Progenitor cell of endocrine pancreas (in vitro differentiated cells): Measurements from ENCODE around the gene HK2. TPM values are rescaled to one million over a fixed set of nuclear protein-coding genes. Genes with fewer than 3 reads are reported as not detected.

Experiments
- DNase-seq: peaks from one replicate; pipeline ENCODE4 v3.0.0; 2021; ENCODE audit warnings: low spot score; ENCODE audit not compliant: unreplicated experiment
- H3K27ac Mint-ChIP-seq: 2 replicates; pipeline ENCODE4 v1.8.0; 2021; ENCODE audit warnings: mild to moderate bottlenecking, moderate library complexity, mixed read lengths
- H3K27me3 Mint-ChIP-seq: 2 replicates; pipeline ENCODE4 v1.8.0; 2021; ENCODE audit warnings: mixed read lengths
- H3K36me3 Mint-ChIP-seq: 2 replicates; pipeline ENCODE4 v1.8.0; 2022; ENCODE audit warnings: mixed read lengths; ENCODE audit not compliant: insufficient read depth
- H3K4me1 Mint-ChIP-seq: 2 replicates; pipeline ENCODE4 v1.8.0; 2021; ENCODE audit warnings: low read depth, mixed read lengths
- H3K4me3 Mint-ChIP-seq: 2 replicates; pipeline ENCODE4 v1.8.0; 2021; ENCODE audit warnings: low read depth, mild to moderate bottlenecking, moderate library complexity, mixed read lengths
- H3K9me3 Mint-ChIP-seq: 2 replicates; pipeline ENCODE4 v1.8.0; 2021; ENCODE audit warnings: low read depth, mixed read lengths
- total RNA-seq: library from RNA; stranded (reverse); gene quantifications from 2 replicates; pipeline ENCODE4 v1.2.1, GENCODE V29; 2021
- TF ChIP-seq, protein P1 (sequence below): fragments of 200-600 bp; sonication (generic); IDR thresholded peaks from one replicate; pipeline ENCODE4 v1.5.0; 2021; ENCODE audit warnings: antibody characterized with exemption, mild to moderate bottlenecking; ENCODE audit not compliant: unreplicated experiment

HK2 gene
- total RNA-seq, 1 donor from 2014 or later, result 18.2 TPM

GRCh38 chr2:74860079-74860478, 26.2 kb downstream of the HK2 start:
- no peak for DNase-seq
- Mint-ChIP-seq H3K27ac (no peak overlapping the region), H3K4me1 (peaks cover 26% of the 10 kb centered on the region), H3K27me3 (no peaks in the 10 kb centered on the region), H3K36me3 (peaks cover 6% of the 10 kb centered on the region), H3K4me3 (no peak overlapping the region), H3K9me3 (no peaks in the 10 kb centered on the region)
- TF ChIP-seq, protein P1, sequence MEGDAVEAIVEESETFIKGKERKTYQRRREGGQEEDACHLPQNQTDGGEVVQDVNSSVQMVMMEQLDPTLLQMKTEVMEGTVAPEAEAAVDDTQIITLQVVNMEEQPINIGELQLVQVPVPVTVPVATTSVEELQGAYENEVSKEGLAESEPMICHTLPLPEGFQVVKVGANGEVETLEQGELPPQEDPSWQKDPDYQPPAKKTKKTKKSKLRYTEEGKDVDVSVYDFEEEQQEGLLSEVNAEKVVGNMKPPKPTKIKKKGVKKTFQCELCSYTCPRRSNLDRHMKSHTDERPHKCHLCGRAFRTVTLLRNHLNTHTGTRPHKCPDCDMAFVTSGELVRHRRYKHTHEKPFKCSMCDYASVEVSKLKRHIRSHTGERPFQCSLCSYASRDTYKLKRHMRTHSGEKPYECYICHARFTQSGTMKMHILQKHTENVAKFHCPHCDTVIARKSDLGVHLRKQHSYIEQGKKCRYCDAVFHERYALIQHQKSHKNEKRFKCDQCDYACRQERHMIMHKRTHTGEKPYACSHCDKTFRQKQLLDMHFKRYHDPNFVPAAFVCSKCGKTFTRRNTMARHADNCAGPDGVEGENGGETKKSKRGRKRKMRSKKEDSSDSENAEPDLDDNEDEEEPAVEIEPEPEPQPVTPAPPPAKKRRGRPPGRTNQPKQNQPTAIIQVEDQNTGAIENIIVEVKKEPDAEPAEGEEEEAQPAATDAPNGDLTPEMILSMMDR, result no peak

GRCh38 chr2:74860521-74860920, 26.6 kb downstream of the HK2 start:
- DNase-seq, result no peak
- no peaks in the 10 kb centered on the region for H3K9me3 Mint-ChIP-seq
- H3K27me3 Mint-ChIP-seq, result no peaks in the 10 kb centered on the region
- TF ChIP-seq, protein P1, result no peak
- peaks cover 2% of the 10 kb centered on the region for H3K36me3 Mint-ChIP-seq
- H3K4me1 Mint-ChIP-seq, result peaks cover 22% of the 10 kb centered on the region
- no peak overlapping the region for H3K4me3 Mint-ChIP-seq
- no peak overlapping the region for H3K27ac Mint-ChIP-seq

DNA sequence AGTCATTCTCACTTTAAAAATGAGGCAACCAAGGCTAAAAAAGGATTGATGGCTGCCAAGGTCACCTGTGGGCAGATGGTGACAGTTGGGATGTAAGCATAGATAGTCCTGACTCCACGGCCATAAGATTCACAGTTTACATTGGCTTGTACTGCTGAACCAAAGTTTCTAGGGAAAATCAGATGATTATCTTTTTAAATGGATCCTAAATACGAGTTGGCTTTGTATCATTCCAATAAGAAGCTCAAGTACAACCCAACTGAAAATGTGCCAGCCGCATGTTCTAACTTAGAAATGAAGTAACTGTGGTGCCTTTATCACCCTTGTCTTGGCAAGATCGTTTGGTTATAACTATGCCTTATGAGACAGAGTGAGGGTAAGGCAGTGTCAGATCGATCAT, 27.6 kb downstream of the HK2 start:
- H3K4me3 Mint-ChIP-seq, result no peak overlapping the region
- H3K9me3 Mint-ChIP-seq, result no peaks in the 10 kb centered on the region
- no peaks in the 10 kb centered on the region for H3K36me3 Mint-ChIP-seq
- H3K27me3 Mint-ChIP-seq, result no peaks in the 10 kb centered on the region
- TF ChIP-seq, protein P1, result no peak
- H3K27ac Mint-ChIP-seq, result no peak overlapping the region
- peaks cover 17% of the 10 kb centered on the region for H3K4me1 Mint-ChIP-seq
- no peak for DNase-seq

- Mint-ChIP-seq H3K4me1 (peaks cover 14% of the 10 kb centered on the region), H3K4me3 (no peak overlapping the region), H3K27me3 (no peaks in the 10 kb centered on the region), H3K36me3 (no peaks in the 10 kb centered on the region), H3K27ac (no peak overlapping the region), H3K9me3 (no peaks in the 10 kb centered on the region)
- TF ChIP-seq, protein P1, result no peak
- no peak for DNase-seq
These were observed 28.4 kb downstream of the HK2 start for GRCh38 chr2:74862020-74862964.

DNA sequence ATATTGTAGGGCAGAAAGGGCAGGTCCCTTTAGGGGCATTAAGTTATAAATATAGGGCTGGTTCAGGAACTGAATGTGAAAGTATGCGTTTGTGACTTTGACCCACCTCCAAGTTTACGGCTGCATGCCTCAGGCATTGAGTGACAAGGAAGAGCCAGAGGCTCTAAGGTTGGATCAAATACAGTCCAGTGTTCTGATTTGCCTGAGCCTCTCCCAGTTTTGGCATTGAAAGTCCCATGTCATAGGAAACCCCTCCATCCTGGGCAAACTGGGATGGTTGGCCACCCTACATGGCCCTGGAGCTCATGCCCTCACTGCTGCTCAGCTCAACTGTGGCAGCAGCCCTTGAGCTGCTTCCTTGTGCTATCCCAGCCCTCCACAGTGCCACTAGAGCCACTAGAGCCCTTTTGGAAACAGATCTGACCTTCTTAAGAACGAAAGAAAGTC, 29.9 kb downstream of the HK2 start:
- H3K36me3 Mint-ChIP-seq, result peaks cover 1% of the 10 kb centered on the region
- H3K27ac Mint-ChIP-seq, result no peak overlapping the region
- TF ChIP-seq, protein P1, result no peak
- no peaks in the 10 kb centered on the region for H3K27me3 Mint-ChIP-seq
- H3K4me3 Mint-ChIP-seq, result no peak overlapping the region
- peaks cover 23% of the 10 kb centered on the region for H3K4me1 Mint-ChIP-seq
- no peak for DNase-seq
- no peaks in the 10 kb centered on the region for H3K9me3 Mint-ChIP-seq
